Measurements from ENCODE around the gene TYW1. TPM values are rescaled to one million over a fixed set of nuclear protein-coding genes. Genes with fewer than 3 reads are reported as not detected.
A peak's percentile ranks its signal among the peaks of the same experiment; 100 is the strongest.
"Not testable (repeated sequence)": the region's sequence is repeated elsewhere in the genome, so short reads cannot be mapped to it uniquely, and the experiment has no call there.

TYW1 gene
- total and polyA plus RNA-seq, 4 donors, result 14.8 to 26.7 (median 18.3) TPM

- H3K4me3 ChIP-seq (ENCODE audit: low read depth, low read length); H3K27ac ChIP-seq (ENCODE audit: low read depth, low read length); DNase-seq (ENCODE audit: low read depth in 4 of 6, low spot score in 6 of 6); H3K9me3 ChIP-seq (ENCODE audit: control insufficient read depth, insufficient read depth, low read length); H3K36me3 ChIP-seq (ENCODE audit: control insufficient read depth, insufficient read depth, low read length); H3K27me3 ChIP-seq (ENCODE audit: control insufficient read depth, insufficient read depth, low read length); H3K4me1 ChIP-seq (ENCODE audit: control insufficient read depth, insufficient read depth, low read length): not testable (repeated sequence)
- 90% methylated on average over 2 of the region's 3 CpGs for WGBS (ENCODE audit: insufficient coverage)
These were observed 143.2 kb downstream of the TYW1 start for GRCh38 chr7:67139876-67140275.

DNA sequence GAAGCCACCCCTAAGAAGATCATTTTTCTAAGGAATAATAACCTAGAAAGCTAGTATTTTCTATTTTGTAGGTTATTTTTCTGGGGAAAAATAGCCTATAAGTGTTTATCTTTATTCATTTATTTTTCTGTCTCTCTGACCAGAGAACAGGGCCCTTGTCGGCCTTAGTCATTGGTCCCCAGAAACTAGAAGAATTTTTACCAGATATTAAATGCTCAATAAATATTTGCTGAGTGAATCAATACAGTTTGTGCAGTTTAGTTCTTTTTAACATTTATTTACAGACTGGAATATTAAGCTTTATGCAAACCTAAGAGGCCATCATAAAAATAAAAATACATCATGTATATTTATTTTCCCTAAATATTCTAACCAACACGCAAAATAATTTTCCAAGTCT, 144.4 kb downstream of the TYW1 start:
- DNase-seq (ENCODE audit: low read depth in 4 of 6, low spot score in 6 of 6); H3K36me3 ChIP-seq (ENCODE audit: control insufficient read depth, insufficient read depth, low read length); H3K27me3 ChIP-seq (ENCODE audit: control insufficient read depth, insufficient read depth, low read length); H3K9me3 ChIP-seq (ENCODE audit: control insufficient read depth, insufficient read depth, low read length); H3K4me1 ChIP-seq (ENCODE audit: control insufficient read depth, insufficient read depth, low read length); H3K27ac ChIP-seq (ENCODE audit: low read depth, low read length); H3K4me3 ChIP-seq (ENCODE audit: low read depth, low read length): not testable (repeated sequence)
- whole genome bisulfite sequencing (ENCODE audit: insufficient coverage), result no CpG with 5 or more reads among the region's 2 CpGs

GRCh38 chr7:67143091-67143786, 146.6 kb downstream of the TYW1 start:
- 100% methylated on average over 1 of the region's 9 CpGs for WGBS (ENCODE audit: insufficient coverage)
- not testable (repeated sequence) for H3K4me1 ChIP-seq (ENCODE audit: control insufficient read depth, insufficient read depth, low read length); H3K27me3 ChIP-seq (ENCODE audit: control insufficient read depth, insufficient read depth, low read length); H3K36me3 ChIP-seq (ENCODE audit: control insufficient read depth, insufficient read depth, low read length); H3K9me3 ChIP-seq (ENCODE audit: control insufficient read depth, insufficient read depth, low read length); DNase-seq (ENCODE audit: low read depth in 4 of 6, low spot score in 6 of 6); H3K4me3 ChIP-seq (ENCODE audit: low read depth, low read length); H3K27ac ChIP-seq (ENCODE audit: low read depth, low read length)

DNA sequence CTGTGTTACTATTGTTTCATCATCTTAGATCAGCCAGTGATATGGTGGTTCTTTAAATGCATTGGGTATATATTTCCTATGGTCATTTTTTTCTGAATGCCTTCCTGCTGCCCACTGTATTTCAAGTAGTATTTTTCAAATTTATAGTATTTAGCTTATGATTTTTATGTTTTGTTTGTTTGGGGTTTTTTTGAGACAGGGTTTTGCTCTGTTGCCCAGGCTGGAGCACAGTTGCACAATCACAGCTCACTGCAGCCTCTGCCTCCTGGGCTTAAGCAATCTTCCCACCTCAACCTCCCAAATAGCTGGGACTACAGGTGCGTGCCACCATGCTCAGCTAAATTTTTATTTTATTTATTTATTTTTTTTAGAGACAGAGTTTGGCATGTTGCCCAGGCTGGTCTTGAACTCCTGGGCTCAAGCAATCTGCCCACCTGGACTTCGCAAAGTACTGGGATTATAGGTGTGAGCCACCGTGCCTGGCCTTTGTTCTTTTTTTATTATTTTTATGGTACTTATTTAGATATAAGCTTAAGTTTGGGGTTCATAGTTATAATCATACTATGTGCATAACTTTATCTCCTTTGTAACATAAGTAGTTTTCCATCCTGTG, 149.1 kb downstream of the TYW1 start:
- not testable (repeated sequence) for DNase-seq (ENCODE audit: low read depth in 4 of 6, low spot score in 6 of 6); H3K4me1 ChIP-seq (ENCODE audit: control insufficient read depth, insufficient read depth, low read length); H3K27ac ChIP-seq (ENCODE audit: low read depth, low read length); H3K9me3 ChIP-seq (ENCODE audit: control insufficient read depth, insufficient read depth, low read length); H3K27me3 ChIP-seq (ENCODE audit: control insufficient read depth, insufficient read depth, low read length); H3K36me3 ChIP-seq (ENCODE audit: control insufficient read depth, insufficient read depth, low read length); H3K4me3 ChIP-seq (ENCODE audit: low read depth, low read length)
- WGBS (ENCODE audit: insufficient coverage), result no CpG with 5 or more reads among the region's 3 CpGs

- not testable (repeated sequence) for H3K27me3 ChIP-seq (ENCODE audit: control insufficient read depth, insufficient read depth, low read length); H3K4me3 ChIP-seq (ENCODE audit: low read depth, low read length); H3K36me3 ChIP-seq (ENCODE audit: control insufficient read depth, insufficient read depth, low read length); H3K4me1 ChIP-seq (ENCODE audit: control insufficient read depth, insufficient read depth, low read length); H3K27ac ChIP-seq (ENCODE audit: low read depth, low read length); H3K9me3 ChIP-seq (ENCODE audit: control insufficient read depth, insufficient read depth, low read length)
- DNase-seq (ENCODE audit: low read depth in 4 of 6, low spot score in 6 of 6), result peak in 1 of 6 donors; percentile 6
These were observed 152.5 kb downstream of the TYW1 start for GRCh38 chr7:67149131-67149530.

DNA sequence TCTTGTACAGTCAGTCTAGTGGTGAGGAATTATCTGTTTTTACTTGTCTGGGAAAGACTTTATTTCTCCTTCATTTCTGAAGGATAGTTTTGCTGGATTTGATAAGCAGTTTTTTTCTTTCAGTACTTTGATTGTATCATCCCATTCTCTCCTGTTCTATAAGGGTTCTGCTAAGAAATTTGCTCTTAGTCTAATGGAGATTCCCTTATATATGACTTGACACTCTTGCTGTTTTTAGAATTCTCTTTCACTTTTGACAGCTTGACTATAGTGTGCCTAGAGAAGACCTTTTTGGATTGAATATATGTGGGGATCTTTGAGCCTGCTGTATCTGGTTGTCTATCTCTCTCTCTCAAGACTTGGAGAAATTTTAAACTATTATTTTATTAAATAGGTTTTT, 157.7 kb downstream of the TYW1 start:
- not testable (repeated sequence) for H3K4me1 ChIP-seq (ENCODE audit: control insufficient read depth, insufficient read depth, low read length); DNase-seq (ENCODE audit: low read depth in 4 of 6, low spot score in 6 of 6); H3K27me3 ChIP-seq (ENCODE audit: control insufficient read depth, insufficient read depth, low read length); H3K9me3 ChIP-seq (ENCODE audit: control insufficient read depth, insufficient read depth, low read length); H3K4me3 ChIP-seq (ENCODE audit: low read depth, low read length); H3K27ac ChIP-seq (ENCODE audit: low read depth, low read length); H3K36me3 ChIP-seq (ENCODE audit: control insufficient read depth, insufficient read depth, low read length)

DNA sequence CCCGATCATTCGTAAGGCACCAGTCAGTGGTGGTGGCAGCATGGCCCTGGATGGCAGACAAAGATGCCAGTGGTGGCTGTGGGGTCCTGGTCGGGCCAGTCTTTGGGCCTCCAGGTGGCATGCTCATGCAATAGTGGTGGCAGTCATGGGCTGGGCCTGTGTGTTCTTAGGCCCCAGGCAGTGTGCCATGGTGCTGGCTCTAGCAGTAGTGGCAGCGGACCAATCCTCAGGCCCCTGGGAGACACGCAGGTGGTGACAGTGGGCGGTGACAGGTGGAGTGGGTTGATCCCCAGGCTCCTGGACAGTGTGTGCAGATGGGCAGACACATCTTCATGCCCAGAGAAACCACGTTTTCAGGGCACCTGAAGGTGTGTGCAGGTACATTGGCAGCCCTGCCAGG, 159.4 kb downstream of the TYW1 start:
- H3K9me3 ChIP-seq (ENCODE audit: control insufficient read depth, insufficient read depth, low read length); H3K27ac ChIP-seq (ENCODE audit: low read depth, low read length); DNase-seq (ENCODE audit: low read depth in 4 of 6, low spot score in 6 of 6); H3K4me3 ChIP-seq (ENCODE audit: low read depth, low read length); H3K36me3 ChIP-seq (ENCODE audit: control insufficient read depth, insufficient read depth, low read length); H3K27me3 ChIP-seq (ENCODE audit: control insufficient read depth, insufficient read depth, low read length); H3K4me1 ChIP-seq (ENCODE audit: control insufficient read depth, insufficient read depth, low read length): not testable (repeated sequence)
- WGBS (ENCODE audit: insufficient coverage), result 100% methylated on average over 7 of the region's 7 CpGs

- not testable (repeated sequence) for H3K27me3 ChIP-seq (ENCODE audit: control insufficient read depth, insufficient read depth, low read length); H3K27ac ChIP-seq (ENCODE audit: low read depth, low read length); H3K9me3 ChIP-seq (ENCODE audit: control insufficient read depth, insufficient read depth, low read length); H3K4me1 ChIP-seq (ENCODE audit: control insufficient read depth, insufficient read depth, low read length); H3K36me3 ChIP-seq (ENCODE audit: control insufficient read depth, insufficient read depth, low read length); H3K4me3 ChIP-seq (ENCODE audit: low read depth, low read length); DNase-seq (ENCODE audit: low read depth in 4 of 6, low spot score in 6 of 6)
- no CpG with 5 or more reads among the region's 5 CpGs for WGBS (ENCODE audit: insufficient coverage)
These were observed 166.7 kb downstream of the TYW1 start for GRCh38 chr7:67163285-67163684.

GRCh38 chr7:67171151-67171550, 174.5 kb downstream of the TYW1 start:
- 40% methylated on average over 1 of the region's 3 CpGs for WGBS (ENCODE audit: insufficient coverage)
- H3K36me3 ChIP-seq (ENCODE audit: control insufficient read depth, insufficient read depth, low read length); H3K4me3 ChIP-seq (ENCODE audit: low read depth, low read length); DNase-seq (ENCODE audit: low read depth in 4 of 6, low spot score in 6 of 6); H3K4me1 ChIP-seq (ENCODE audit: control insufficient read depth, insufficient read depth, low read length); H3K9me3 ChIP-seq (ENCODE audit: control insufficient read depth, insufficient read depth, low read length); H3K27me3 ChIP-seq (ENCODE audit: control insufficient read depth, insufficient read depth, low read length); H3K27ac ChIP-seq (ENCODE audit: low read depth, low read length): not testable (repeated sequence)

DNA sequence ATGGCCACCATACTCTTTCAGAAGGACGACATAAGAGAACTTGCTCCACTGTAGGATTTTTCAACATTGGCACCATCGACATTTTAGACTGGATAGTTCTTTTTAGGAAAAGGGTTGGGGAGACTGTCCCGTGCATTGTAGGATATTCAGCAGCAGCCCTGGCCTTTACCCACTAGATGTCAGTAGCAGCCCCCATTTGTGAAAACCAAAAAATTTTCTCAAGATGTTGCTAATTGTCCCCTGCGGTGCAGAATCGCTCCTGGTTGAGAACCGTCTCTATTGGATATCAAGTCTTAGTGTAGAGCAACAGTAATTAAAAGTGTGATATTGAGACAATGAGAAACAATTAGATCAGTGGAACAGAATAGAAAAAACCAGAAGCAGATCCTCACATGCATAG, 180.1 kb downstream of the TYW1 start:
- no CpG with 5 or more reads among the region's 6 CpGs for WGBS (ENCODE audit: insufficient coverage)

More for the DNA sequence above, 180.1 kb downstream of the TYW1 start:
- not testable (repeated sequence) for H3K27ac ChIP-seq (ENCODE audit: low read depth, low read length); H3K36me3 ChIP-seq (ENCODE audit: control insufficient read depth, insufficient read depth, low read length); H3K4me1 ChIP-seq (ENCODE audit: control insufficient read depth, insufficient read depth, low read length); H3K4me3 ChIP-seq (ENCODE audit: low read depth, low read length); DNase-seq (ENCODE audit: low read depth in 4 of 6, low spot score in 6 of 6); H3K27me3 ChIP-seq (ENCODE audit: control insufficient read depth, insufficient read depth, low read length); H3K9me3 ChIP-seq (ENCODE audit: control insufficient read depth, insufficient read depth, low read length)
